ENCODE measurements around the gene TBC1D5. TPM values are rescaled to one million over a fixed set of nuclear protein-coding genes. Genes with fewer than 3 reads are reported as not detected.

Gene TBC1D5
- total RNA-seq, 4 donors from 2014 or later = 29.2 to 114 (median 53.4) TPM

GRCh38 chr3:17554078-17554477 is 188.4 kb downstream of the TBC1D5 start:
- Histone ChIP-seq H3K9me3 (no peaks in the 10 kb centered on the region), H3K4me3 (no peak overlapping the region), H3K27me3 (no peaks in the 10 kb centered on the region), H3K36me3 (no peaks in the 10 kb centered on the region), H3K4me1 (no peaks in the 10 kb centered on the region), H3K27ac (no peak overlapping the region)
- DNase-seq = no peak
- TF ChIP-seq CTCF (IDR thresholded peaks at IDR 0.05) (no peak), POLR2A (IDR thresholded peaks at IDR 0.05) (no peak)

- H3K9me3 ChIP-seq = no peaks in the 10 kb centered on the region
- H3K36me3 ChIP-seq = no peaks in the 10 kb centered on the region
- TF ChIP-seq CTCF (IDR thresholded peaks at IDR 0.05) (no peak), POLR2A (IDR thresholded peaks at IDR 0.05) (no peak)
- H3K27me3 ChIP-seq = no peaks in the 10 kb centered on the region
- no peak overlapping the region for H3K4me3 ChIP-seq
- no peaks in the 10 kb centered on the region for H3K4me1 ChIP-seq
- no peak for DNase-seq
- H3K27ac ChIP-seq = no peak overlapping the region
Measured at GRCh38 chr3:17553080-17553479, 189.4 kb downstream of the TBC1D5 start.

GRCh38 chr3:17552351-17552750 is 190.1 kb downstream of the TBC1D5 start:
- no peak for DNase-seq
- Histone ChIP-seq H3K4me1 (no peaks in the 10 kb centered on the region), H3K27ac (no peak overlapping the region), H3K27me3 (no peaks in the 10 kb centered on the region), H3K4me3 (no peak overlapping the region), H3K9me3 (no peaks in the 10 kb centered on the region), H3K36me3 (no peaks in the 10 kb centered on the region)
- TF ChIP-seq CTCF (IDR thresholded peaks at IDR 0.05) = no peak
- TF ChIP-seq POLR2A (IDR thresholded peaks at IDR 0.05) = no peak

GRCh38 chr3:17551895-17552294 is 190.5 kb downstream of the TBC1D5 start:
- Histone ChIP-seq H3K9me3 (no peaks in the 10 kb centered on the region), H3K4me3 (no peak overlapping the region), H3K27ac (no peak overlapping the region), H3K4me1 (no peaks in the 10 kb centered on the region), H3K27me3 (no peaks in the 10 kb centered on the region), H3K36me3 (no peaks in the 10 kb centered on the region)
- DNase-seq = no peak
- no peak for TF ChIP-seq POLR2A (IDR thresholded peaks at IDR 0.05)
- no peak for TF ChIP-seq CTCF (IDR thresholded peaks at IDR 0.05)

- Histone ChIP-seq H3K4me1 (no peaks in the 10 kb centered on the region), H3K4me3 (no peak overlapping the region), H3K27me3 (no peaks in the 10 kb centered on the region), H3K36me3 (no peaks in the 10 kb centered on the region), H3K27ac (no peak overlapping the region), H3K9me3 (no peaks in the 10 kb centered on the region)
- no peak for DNase-seq
- no peak for TF ChIP-seq POLR2A (IDR thresholded peaks at IDR 0.05)
- no peak for TF ChIP-seq CTCF (IDR thresholded peaks at IDR 0.05)
Measured at GRCh38 chr3:17551333-17551732, 191.1 kb downstream of the TBC1D5 start.

- no peaks in the 10 kb centered on the region for H3K9me3 ChIP-seq
- H3K27me3 ChIP-seq = no peaks in the 10 kb centered on the region
- no peaks in the 10 kb centered on the region for H3K4me1 ChIP-seq
- TF ChIP-seq POLR2A (IDR thresholded peaks at IDR 0.05) = no peak
- TF ChIP-seq CTCF (IDR thresholded peaks at IDR 0.05) = no peak
- DNase-seq = no peak
- H3K4me3 ChIP-seq = no peak overlapping the region
- H3K27ac ChIP-seq = no peak overlapping the region
- no peaks in the 10 kb centered on the region for H3K36me3 ChIP-seq
Measured at GRCh38 chr3:17550624-17551023, 191.8 kb downstream of the TBC1D5 start.
